Testis (tissue), 3 donors: ENCODE results near the gene JPH2. TPM values are rescaled to one million over a fixed set of nuclear protein-coding genes. Genes with fewer than 3 reads are reported as not detected.

Experiments
- DNase-seq: peaks from one replicate; pipeline ENCODE4 v3.0.0-alpha.2; 2019
- H3K27ac ChIP-seq, 2 donors: fragments of 200-600 bp; sonication (generic); one replicate each; pipeline ENCODE4 v1.5.1; 2019
- H3K27me3 ChIP-seq: fragments of 200-600 bp; sonication (generic); one replicate; pipeline ENCODE4 v1.5.1; 2019
- H3K36me3 ChIP-seq: fragments of 200-600 bp; sonication (generic); one replicate; pipeline ENCODE4 v1.5.1; 2017; ENCODE audit warnings: low read depth; ENCODE audit errors: missing control alignments
- H3K4me1 ChIP-seq: fragments of 200-600 bp; sonication (generic); one replicate; pipeline ENCODE4 v1.5.1; 2019
- H3K4me3 ChIP-seq, 2 donors: fragments of 200-600 bp; sonication (generic); one replicate each; pipeline ENCODE4 v1.5.1; 2017 to 2019
- H3K9me3 ChIP-seq: fragments of 200-600 bp; sonication (generic); one replicate; pipeline ENCODE4 v1.5.1; 2017
- POLR2A ChIP-seq: fragments of 450-650 bp; IDR thresholded peaks from one replicate; pipeline ENCODE4 v1.6.1; 2017; ENCODE audit warnings: antibody characterized with exemption, mild to moderate bottlenecking, moderate library complexity
- WGBS, 2 donors: methylation state at CpG; one replicate each; pipeline ENCODE4 v1.1.5; 2018; 5-methylcytosine and 5-hydroxymethylcytosine counted together
- intact Hi-C: fragments of 100-400 bp; cut with DNase I; formaldehyde crosslinking; loops from one replicate; pipeline ENCODE4 v1.15.1; 2023; ENCODE audit warnings: low total_unique reads
- polyA plus RNA-seq: library from polyadenylated mRNA; stranded (reverse); fragments of 350-450 nt; fragmentation: Illumina TruSeq; extraction: RNeasy Lipid Tissue Mini Kit (QIAGEN cat#74804); gene quantifications from one replicate; pipeline ENCODE4 v1.2.3, GENCODE V29; 2014; ENCODE audit warnings: low read depth, low replicate concordance; ENCODE audit not compliant: insufficient read depth
- total RNA-seq, 2 donors: library from RNA; depleted of rRNA; stranded (reverse); fragments of >200 nt; gene quantifications; one replicate each; pipeline ENCODE4 v1.2.3, GENCODE V29; 2016
- TF ChIP-seq, protein P1 (sequence below), 3 experiments: fragments of 450-650 bp in 2 of 3; fragments of 200-600 bp in 1 of 3; sonication (generic) in 1 of 3; IDR thresholded peaks; one replicate each; pipeline ENCODE4 v1.5.1; 2016 to 2019; ENCODE audit warnings: antibody characterized with exemption in 3 of 3, mild to moderate bottlenecking in 2 of 3, moderate library complexity in 1 of 3

The JPH2 gene
- total and polyA plus RNA-seq, 3 donors from 2014 or later, result 1.9 to 3.7 (median 3.2) TPM

- H3K27me3 ChIP-seq, result no peaks in the 10 kb centered on the region
- intact Hi-C loops, result no loop called here
- no peak for DNase-seq
- 90 to 96% methylated on average over 7 of the region's 7 CpGs for WGBS, 2 donors
- no peaks in the 10 kb centered on the region for H3K4me1 ChIP-seq
- no peak for TF ChIP-seq POLR2A
- TF ChIP-seq, protein P1, sequence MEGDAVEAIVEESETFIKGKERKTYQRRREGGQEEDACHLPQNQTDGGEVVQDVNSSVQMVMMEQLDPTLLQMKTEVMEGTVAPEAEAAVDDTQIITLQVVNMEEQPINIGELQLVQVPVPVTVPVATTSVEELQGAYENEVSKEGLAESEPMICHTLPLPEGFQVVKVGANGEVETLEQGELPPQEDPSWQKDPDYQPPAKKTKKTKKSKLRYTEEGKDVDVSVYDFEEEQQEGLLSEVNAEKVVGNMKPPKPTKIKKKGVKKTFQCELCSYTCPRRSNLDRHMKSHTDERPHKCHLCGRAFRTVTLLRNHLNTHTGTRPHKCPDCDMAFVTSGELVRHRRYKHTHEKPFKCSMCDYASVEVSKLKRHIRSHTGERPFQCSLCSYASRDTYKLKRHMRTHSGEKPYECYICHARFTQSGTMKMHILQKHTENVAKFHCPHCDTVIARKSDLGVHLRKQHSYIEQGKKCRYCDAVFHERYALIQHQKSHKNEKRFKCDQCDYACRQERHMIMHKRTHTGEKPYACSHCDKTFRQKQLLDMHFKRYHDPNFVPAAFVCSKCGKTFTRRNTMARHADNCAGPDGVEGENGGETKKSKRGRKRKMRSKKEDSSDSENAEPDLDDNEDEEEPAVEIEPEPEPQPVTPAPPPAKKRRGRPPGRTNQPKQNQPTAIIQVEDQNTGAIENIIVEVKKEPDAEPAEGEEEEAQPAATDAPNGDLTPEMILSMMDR (IDR thresholded peaks at IDR 0.05), result no peak
- H3K36me3 ChIP-seq, result no peaks in the 10 kb centered on the region
- H3K4me3 ChIP-seq, result no peak overlapping the region
- H3K9me3 ChIP-seq, result no peaks in the 10 kb centered on the region
- H3K27ac ChIP-seq, result no peak overlapping the region
Observed at GRCh38 chr20:44084891-44085290, 102.1 kb downstream of the JPH2 start.

DNA sequence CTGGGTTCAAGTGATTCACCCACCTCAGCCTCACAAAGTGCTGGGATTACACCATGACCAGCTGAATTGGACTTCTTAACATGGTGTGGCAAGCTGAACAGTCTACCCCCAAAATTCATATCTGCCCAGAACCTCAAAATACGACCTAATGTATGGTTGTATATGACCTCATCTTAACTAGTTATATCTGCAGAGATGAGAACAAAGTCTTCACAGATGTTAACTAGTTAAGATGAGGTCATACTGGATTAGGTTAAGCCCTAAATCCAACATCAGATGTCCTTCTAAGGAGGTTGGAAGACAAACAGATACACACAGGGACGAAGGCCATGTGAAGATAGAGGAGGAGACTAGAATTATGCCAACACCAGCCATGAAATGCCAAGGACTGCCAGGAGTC is 102.5 kb downstream of the JPH2 start:
- no peak overlapping the region for H3K27ac ChIP-seq
- H3K36me3 ChIP-seq, result no peaks in the 10 kb centered on the region
- no peaks in the 10 kb centered on the region for H3K27me3 ChIP-seq
- no peak for DNase-seq
- 71 to 83% methylated on average over 2 of the region's 2 CpGs for WGBS, 2 donors
- TF ChIP-seq, protein P1 (IDR thresholded peaks at IDR 0.05), result no peak
- TF ChIP-seq POLR2A, result no peak
- no peak overlapping the region for H3K4me3 ChIP-seq
- intact Hi-C loops, result no loop called here
- no peaks in the 10 kb centered on the region for H3K4me1 ChIP-seq
- no peaks in the 10 kb centered on the region for H3K9me3 ChIP-seq

GRCh38 chr20:44083220-44083933 is 103.6 kb downstream of the JPH2 start:
- H3K4me3 ChIP-seq, result no peak overlapping the region
- no peak for TF ChIP-seq POLR2A
- TF ChIP-seq, protein P1 (IDR thresholded peaks at IDR 0.05), result no peak
- no peaks in the 10 kb centered on the region for H3K27me3 ChIP-seq
- intact Hi-C loops, result no loop called here
- H3K9me3 ChIP-seq, result no peaks in the 10 kb centered on the region
- no peak for DNase-seq
- H3K27ac ChIP-seq, result no peak overlapping the region
- WGBS, 2 donors, result 77 to 80% methylated on average over 9 to 10 of the region's 10 CpGs
- H3K36me3 ChIP-seq, result no peaks in the 10 kb centered on the region
- no peaks in the 10 kb centered on the region for H3K4me1 ChIP-seq

DNA sequence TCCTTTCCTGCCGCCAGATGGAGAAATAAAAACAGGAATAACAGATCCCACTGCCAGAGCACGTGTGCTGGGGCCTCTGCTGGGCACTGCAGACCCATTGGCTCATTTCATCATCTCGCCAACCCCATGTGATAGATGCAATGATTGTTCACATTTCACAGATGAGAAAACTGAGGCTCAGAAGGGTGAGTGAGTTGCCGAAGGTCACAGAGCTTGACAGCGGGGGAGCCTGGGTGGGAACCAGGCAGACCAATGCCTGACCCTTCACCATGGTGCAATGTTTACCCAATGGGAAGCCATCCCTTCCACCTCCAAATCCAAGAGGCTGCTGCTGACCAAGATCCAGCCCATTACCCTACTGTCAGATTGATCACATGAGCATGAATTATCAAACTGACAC is 105.1 kb downstream of the JPH2 start:
- TF ChIP-seq, protein P1 (IDR thresholded peaks at IDR 0.05), result no peak
- no peak for TF ChIP-seq POLR2A
- Histone ChIP-seq H3K9me3 (no peaks in the 10 kb centered on the region), H3K27ac (no peak overlapping the region), H3K27me3 (no peaks in the 10 kb centered on the region), H3K4me1 (no peaks in the 10 kb centered on the region), H3K36me3 (no peaks in the 10 kb centered on the region), H3K4me3 (no peak overlapping the region)
- intact Hi-C loops, result loop anchor here (2.0 kb wide), 1 partner anchor 333 kb away; no protein-coding TSS in a partner anchor
- DNase-seq, result no peak
- WGBS, 2 donors, result 82 to 89% methylated on average over 5 of the region's 5 CpGs

DNA sequence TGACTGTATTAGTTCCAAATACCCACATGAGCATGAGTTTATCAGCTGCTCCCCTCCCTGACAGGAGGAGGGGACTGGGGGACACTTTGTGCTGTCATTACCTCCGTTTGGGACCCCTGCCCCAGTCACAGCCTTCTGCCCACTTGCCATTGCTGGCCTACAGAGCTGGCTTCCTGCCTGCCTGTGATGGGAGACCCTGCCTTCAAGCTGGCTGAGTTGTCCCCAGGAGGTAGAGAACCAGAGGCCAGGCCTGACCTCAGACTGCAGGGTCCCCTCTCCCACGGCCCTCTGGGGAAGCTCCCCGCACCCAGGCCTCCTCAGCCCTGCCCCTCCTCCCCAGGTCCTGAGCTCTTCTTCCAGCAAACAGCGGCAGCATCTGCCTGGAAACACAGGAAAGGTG is 105.5 kb downstream of the JPH2 start:
- intact Hi-C loops, result loop anchor here (2.0 kb wide), 1 partner anchor 333 kb away; no protein-coding TSS in a partner anchor
- 67 to 68% methylated on average over 4 of the region's 4 CpGs for WGBS, 2 donors

More for the DNA sequence above, 105.5 kb downstream of the JPH2 start:
- DNase-seq, result no peak
- H3K36me3 ChIP-seq, result no peaks in the 10 kb centered on the region
- no peaks in the 10 kb centered on the region for H3K4me1 ChIP-seq
- H3K9me3 ChIP-seq, result no peaks in the 10 kb centered on the region
- no peak overlapping the region for H3K27ac ChIP-seq
- no peak for TF ChIP-seq POLR2A
- TF ChIP-seq, protein P1 (IDR thresholded peaks at IDR 0.05), result no peak
- H3K4me3 ChIP-seq, result no peak overlapping the region
- no peaks in the 10 kb centered on the region for H3K27me3 ChIP-seq
